Tibial nerve (tissue), 4 donors: ENCODE data around the gene KDM4B. TPM values are rescaled to one million over a fixed set of nuclear protein-coding genes. Genes with fewer than 3 reads are reported as not detected.
"Not testable (repeated sequence)": the region's sequence is repeated elsewhere in the genome, so short reads cannot be mapped to it uniquely, and the experiment has no call there.

Source experiments
- DNase-seq, 2 donors: peaks; one replicate each; pipeline ENCODE4 v3.0.0-alpha.2; 2019; ENCODE audit warnings: low spot score in 2 of 2
- H3K27ac ChIP-seq, 4 donors: fragments of 200-600 bp; sonication (generic) in 3 of 4; one replicate each; pipeline ENCODE4 v1.5.1; 2017 to 2019; ENCODE audit warnings: mild to moderate bottlenecking in 1 of 4
- H3K27me3 ChIP-seq, 2 donors: fragments of 200-600 bp; sonication (generic) in 1 of 2; one replicate each; pipeline versions ENCODE4 v1.5.1 to v1.6.0; 2017 to 2019
- H3K36me3 ChIP-seq, 3 donors: fragments of 200-600 bp; sonication (generic); one replicate each; pipeline ENCODE4 v1.5.1; 2018 to 2019
- H3K4me1 ChIP-seq, 4 donors: fragments of 200-600 bp; sonication (generic) in 3 of 4; one replicate each; pipeline ENCODE4 v1.5.1; 2017 to 2019
- H3K4me3 ChIP-seq, 4 donors: fragments of 200-600 bp; sonication (generic) in 3 of 4; one replicate each; pipeline ENCODE4 v1.5.1; 2017 to 2019; ENCODE audit warnings: mild to moderate bottlenecking in 1 of 4, moderate library complexity in 1 of 4
- H3K9me3 ChIP-seq, 4 donors: fragments of 200-600 bp; sonication (generic) in 3 of 4; one replicate each; pipeline ENCODE4 v1.5.1; 2017 to 2019
- EP300 ChIP-seq, 2 donors: sonication (generic); formaldehyde crosslinking; IDR thresholded peaks; one replicate each; pipeline ENCODE4 v1.6.1; 2017; ENCODE audit warnings: antibody characterized with exemption in 2 of 2, mild to moderate bottlenecking in 1 of 2
- POLR2A ChIP-seq, 2 donors: fragments of 450-650 bp; IDR thresholded peaks; one replicate each; pipeline ENCODE4 v1.6.1; 2017; ENCODE audit warnings: antibody characterized with exemption in 2 of 2, mild to moderate bottlenecking in 2 of 2, moderate library complexity in 2 of 2
- WGBS, 2 donors: methylation state at CpG; one replicate each; pipeline ENCODE4 v1.1.5; 2018; 5-methylcytosine and 5-hydroxymethylcytosine counted together
- total RNA-seq, 4 donors: library from RNA; depleted of rRNA; stranded (reverse); fragments of >200 nt; gene quantifications; one replicate each; pipeline ENCODE4 v1.1.0, GENCODE V29; 2016
- TF ChIP-seq, protein P1 (sequence below), 5 experiments: fragments of 200-600 bp in 3 of 5; fragments of 450-650 bp in 2 of 5; sonication (generic) in 3 of 5; IDR thresholded peaks; one replicate each; pipeline ENCODE4 v1.5.1; 2016 to 2019; ENCODE audit warnings: antibody characterized with exemption in 5 of 5, mild to moderate bottlenecking in 3 of 5, moderate library complexity in 2 of 5

The KDM4B gene
- total RNA-seq, 4 donors from 2014 or later = 37.8 to 72.4 (median 57.2) TPM

DNA sequence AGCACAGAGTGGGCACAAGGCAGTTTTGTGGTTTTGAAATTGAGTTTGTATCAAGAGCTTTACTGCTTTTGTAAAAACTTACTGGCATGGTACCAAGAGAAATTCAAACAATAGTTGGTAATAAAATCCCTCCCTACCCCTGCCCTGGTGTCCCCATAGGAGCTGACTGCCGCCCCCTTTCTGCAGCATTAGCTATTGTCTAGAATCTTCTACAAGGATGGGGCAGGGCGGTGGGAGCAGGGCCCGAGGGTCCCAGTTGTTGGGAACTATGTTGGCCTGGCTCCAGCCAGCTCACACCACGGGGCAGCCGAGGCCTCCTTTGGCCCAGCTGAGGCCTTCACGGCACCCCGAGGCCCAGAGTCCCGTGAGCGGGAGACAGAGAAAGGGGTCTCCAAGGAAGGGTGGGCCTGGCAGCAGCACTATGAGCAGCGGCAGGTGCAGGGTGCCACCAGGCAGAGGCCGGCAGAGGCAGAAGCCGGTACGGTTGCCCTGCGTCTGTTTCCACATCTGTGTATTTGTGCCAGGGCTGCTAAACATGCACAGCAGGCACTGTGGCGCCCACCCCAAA lies 57.9 kb downstream of the KDM4B start:
- Histone ChIP-seq H3K4me1 (peaks cover 0 to 71% (median 19%) of the 10 kb centered on the region in 4 donors), H3K27me3 (no peaks in the 10 kb centered on the region), H3K9me3 (no peaks in the 10 kb centered on the region), H3K27ac (peak overlapping the region in 2 of 4 donors; percentile 54 to 64), H3K4me3 (no peak overlapping the region), H3K36me3 (no peaks in the 10 kb centered on the region)
- DNase-seq = no peak
- 31 to 41% methylated on average over 13 to 15 of the region's 15 CpGs for WGBS, 2 donors
- no peak for TF ChIP-seq POLR2A (IDR thresholded peaks at IDR 0.05)
- TF ChIP-seq EP300 (IDR thresholded peaks at IDR 0.05) = no peak
- TF ChIP-seq, protein P1, sequence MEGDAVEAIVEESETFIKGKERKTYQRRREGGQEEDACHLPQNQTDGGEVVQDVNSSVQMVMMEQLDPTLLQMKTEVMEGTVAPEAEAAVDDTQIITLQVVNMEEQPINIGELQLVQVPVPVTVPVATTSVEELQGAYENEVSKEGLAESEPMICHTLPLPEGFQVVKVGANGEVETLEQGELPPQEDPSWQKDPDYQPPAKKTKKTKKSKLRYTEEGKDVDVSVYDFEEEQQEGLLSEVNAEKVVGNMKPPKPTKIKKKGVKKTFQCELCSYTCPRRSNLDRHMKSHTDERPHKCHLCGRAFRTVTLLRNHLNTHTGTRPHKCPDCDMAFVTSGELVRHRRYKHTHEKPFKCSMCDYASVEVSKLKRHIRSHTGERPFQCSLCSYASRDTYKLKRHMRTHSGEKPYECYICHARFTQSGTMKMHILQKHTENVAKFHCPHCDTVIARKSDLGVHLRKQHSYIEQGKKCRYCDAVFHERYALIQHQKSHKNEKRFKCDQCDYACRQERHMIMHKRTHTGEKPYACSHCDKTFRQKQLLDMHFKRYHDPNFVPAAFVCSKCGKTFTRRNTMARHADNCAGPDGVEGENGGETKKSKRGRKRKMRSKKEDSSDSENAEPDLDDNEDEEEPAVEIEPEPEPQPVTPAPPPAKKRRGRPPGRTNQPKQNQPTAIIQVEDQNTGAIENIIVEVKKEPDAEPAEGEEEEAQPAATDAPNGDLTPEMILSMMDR (IDR thresholded peaks at IDR 0.05) = peak in 1 of 5 experiments; percentile 5

DNA sequence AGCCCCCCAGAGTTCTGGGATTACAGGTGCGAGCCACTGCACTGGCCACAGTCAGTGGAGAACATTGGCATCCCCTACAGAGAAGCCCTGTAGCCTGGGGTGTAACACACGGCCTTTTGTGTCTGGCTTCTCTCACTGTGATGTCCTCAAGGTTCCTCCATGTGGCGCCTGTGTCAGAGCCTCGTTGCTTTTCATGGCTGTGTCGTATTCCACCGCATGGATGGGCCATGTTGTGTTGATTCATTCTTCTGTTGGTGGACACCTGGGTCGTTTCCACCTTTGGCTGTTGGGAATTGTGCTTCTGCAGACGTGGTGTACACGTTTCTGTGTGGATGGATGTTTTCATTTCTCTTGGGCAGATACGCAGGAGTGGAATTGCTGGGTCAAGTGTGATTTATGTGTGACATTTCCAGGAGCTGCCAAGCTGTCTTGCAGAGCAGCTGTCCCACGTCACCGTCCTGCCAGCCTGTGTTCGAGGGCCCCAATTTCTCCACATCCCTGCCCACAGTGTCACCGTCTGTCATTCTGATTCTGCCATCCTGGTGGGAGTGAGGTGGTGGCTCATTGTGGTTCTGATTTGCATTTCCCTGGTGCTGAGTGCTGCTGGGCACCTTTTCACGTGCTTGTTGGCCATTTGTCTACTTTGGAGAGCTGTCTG lies 59.4 kb downstream of the KDM4B start:
- peaks cover 0 to 68% (median 18%) of the 10 kb centered on the region in 4 donors for H3K4me1 ChIP-seq
- 91% methylated on average over 15 of the region's 15 CpGs for WGBS, 2 donors

DNA sequence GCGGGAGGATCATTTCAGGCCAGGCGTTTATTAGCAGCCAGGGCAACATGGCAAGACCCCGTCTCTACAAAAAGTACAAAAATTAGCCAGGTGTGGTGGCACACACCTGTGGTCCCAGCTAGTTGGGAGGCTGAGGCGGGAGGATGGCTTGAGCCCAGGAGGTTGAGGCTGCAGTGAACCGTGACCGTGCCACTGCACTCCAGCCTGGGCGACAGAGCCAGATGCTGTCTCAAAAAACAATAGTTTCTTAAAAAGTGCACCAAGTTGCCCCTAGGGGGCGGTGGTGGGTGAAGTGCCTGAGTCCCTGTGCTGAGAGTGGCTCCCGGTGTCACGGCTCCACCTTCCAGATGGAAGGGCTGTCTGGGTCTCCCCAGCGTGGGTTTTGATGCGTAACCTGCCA lies 60.7 kb downstream of the KDM4B start:
- peaks cover 0 to 61% (median 17%) of the 10 kb centered on the region in 4 donors for H3K4me1 ChIP-seq
- not testable (repeated sequence) for H3K4me3 ChIP-seq, H3K27me3 ChIP-seq, H3K9me3 ChIP-seq, H3K27ac ChIP-seq
- peak in 1 of 2 donors; percentile 59 for DNase-seq
- 63 to 65% methylated on average over 12 of the region's 12 CpGs for WGBS, 2 donors
- H3K36me3 ChIP-seq = peaks cover 0 to 24% (median 0%) of the 10 kb centered on the region in 3 donors
- TF ChIP-seq, protein P1 (IDR thresholded peaks at IDR 0.05) = peak; percentile 33 to 60 (median 40)

More for the DNA sequence above, 59.4 kb downstream of the KDM4B start:
- no peak overlapping the region for H3K4me3 ChIP-seq
- no peaks in the 10 kb centered on the region for H3K27me3 ChIP-seq
- DNase-seq = no peak
- H3K27ac ChIP-seq = no peak overlapping the region
- H3K9me3 ChIP-seq = no peaks in the 10 kb centered on the region
- TF ChIP-seq, protein P1 (IDR thresholded peaks at IDR 0.05) = no peak
- TF ChIP-seq EP300 (IDR thresholded peaks at IDR 0.05) (no peak), POLR2A (IDR thresholded peaks at IDR 0.05) (no peak)
- peaks cover 0 to 11% (median 0%) of the 10 kb centered on the region in 3 donors for H3K36me3 ChIP-seq

DNA sequence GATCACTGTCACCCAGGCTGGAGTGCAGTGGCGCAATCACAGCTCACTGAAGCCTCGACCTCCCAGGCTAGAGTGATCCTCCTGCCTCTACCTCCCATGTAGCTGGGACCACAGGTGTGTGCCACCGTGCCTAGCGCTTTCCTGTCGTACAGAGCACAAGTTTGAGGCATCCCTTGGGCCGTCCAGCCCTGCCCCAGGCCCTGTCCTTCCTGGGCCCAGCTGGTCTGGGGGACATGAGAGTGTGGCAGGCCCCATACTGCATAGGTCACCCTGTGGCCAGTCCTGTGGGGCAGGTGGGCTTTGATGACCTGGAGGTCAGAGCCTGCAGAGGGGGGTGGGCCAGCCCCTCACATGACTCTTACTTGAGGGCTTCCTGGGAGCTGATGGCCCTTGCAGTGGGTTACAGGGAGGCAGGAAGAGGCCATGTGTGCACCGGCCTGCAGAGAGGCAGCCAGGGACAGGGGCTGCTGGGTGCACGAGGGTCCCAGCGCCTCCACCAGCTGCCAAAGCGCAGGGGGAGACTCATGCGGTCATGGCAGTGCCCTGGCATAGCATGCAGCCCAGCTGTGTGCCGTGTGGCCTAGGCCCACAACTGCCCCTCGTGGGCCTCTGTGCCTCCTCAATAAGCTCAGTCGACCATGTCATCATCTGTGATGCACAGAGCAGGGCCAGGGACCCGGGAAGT lies 61.4 kb downstream of the KDM4B start:
- Histone ChIP-seq H3K27me3 (no peaks in the 10 kb centered on the region), H3K9me3 (no peaks in the 10 kb centered on the region), H3K4me3 (no peak overlapping the region), H3K36me3 (peaks cover 0 to 30% (median 0%) of the 10 kb centered on the region in 3 donors), H3K27ac (no peak overlapping the region), H3K4me1 (peaks cover 0 to 61% (median 17%) of the 10 kb centered on the region in 4 donors)
- TF ChIP-seq, protein P1 (IDR thresholded peaks at IDR 0.05) = no peak
- no peak for TF ChIP-seq EP300 (IDR thresholded peaks at IDR 0.05)
- TF ChIP-seq POLR2A (IDR thresholded peaks at IDR 0.05) = no peak
- WGBS, 2 donors = 80 to 81% methylated on average over 14 to 15 of the region's 15 CpGs
- DNase-seq = no peak

DNA sequence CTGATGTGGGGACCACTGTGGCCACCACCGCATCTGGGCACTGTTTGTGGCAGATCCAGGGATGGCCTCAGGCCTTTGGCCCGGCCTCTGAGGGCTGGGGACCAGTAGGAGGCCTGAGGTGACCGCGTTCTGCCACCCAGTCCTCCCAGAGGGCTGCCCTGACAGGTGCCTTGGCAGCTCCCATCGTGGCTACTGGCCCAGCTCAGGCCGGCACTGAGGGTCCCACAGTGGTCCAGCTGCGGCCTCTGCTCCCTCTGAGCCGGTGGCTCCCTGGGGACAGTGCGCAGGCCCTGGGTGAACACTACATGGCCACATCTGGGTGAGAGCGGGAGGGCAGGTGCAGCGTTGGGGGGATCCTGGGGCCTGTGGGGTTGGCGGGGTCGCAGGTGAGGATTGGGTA lies 61.9 kb downstream of the KDM4B start:
- WGBS, 2 donors = 82 to 86% methylated on average over 8 to 13 of the region's 13 CpGs

More for the DNA sequence above, 61.9 kb downstream of the KDM4B start:
- H3K9me3 ChIP-seq = no peaks in the 10 kb centered on the region
- no peak for DNase-seq
- H3K36me3 ChIP-seq = peaks cover 0 to 36% (median 0%) of the 10 kb centered on the region in 3 donors
- peaks cover 0 to 61% (median 20%) of the 10 kb centered on the region in 4 donors for H3K4me1 ChIP-seq
- H3K27ac ChIP-seq = peak overlapping the region in 1 of 4 donors; percentile 26
- no peaks in the 10 kb centered on the region for H3K27me3 ChIP-seq
- no peak overlapping the region for H3K4me3 ChIP-seq
- TF ChIP-seq EP300 (IDR thresholded peaks at IDR 0.05) (no peak), POLR2A (IDR thresholded peaks at IDR 0.05) (no peak)
- TF ChIP-seq, protein P1 (IDR thresholded peaks at IDR 0.05) = no peak
